PFSK-1 (cell line): ENCODE results near the gene KLHL3.

Experiments
- POLR2AphosphoS5 ChIP-seq: IDR thresholded peaks from 2 replicates; pipeline ENCODE4 v1.6.1; 2012; ENCODE audit warnings: low read depth, mild to moderate bottlenecking, control low read depth, low read length, moderate library complexity
- REST ChIP-seq, 2 experiments: IDR thresholded peaks; 2 replicates each; pipeline versions ENCODE4 v1.6.1 to v1.8.0; 2011 to 2012; ENCODE audit warnings: low read depth in 2 of 2, low read length in 2 of 2, control low read depth in 1 of 2, inconsistent platforms in 1 of 2, mild to moderate bottlenecking in 1 of 2, moderate library complexity in 1 of 2; ENCODE audit not compliant: insufficient read depth in 1 of 2
- TAF1 ChIP-seq: IDR thresholded peaks from 2 replicates; pipeline ENCODE4 v1.6.1; 2012; ENCODE audit warnings: low read length, control low read depth, borderline replicate concordance; ENCODE audit not compliant: insufficient read depth

GRCh38 chr5:137760294-137760693 lies 24.4 kb upstream of the KLHL3 start:
- TF ChIP-seq POLR2AphosphoS5 (no peak), TAF1 (no peak), REST (IDR thresholded peaks at IDR 0.05; ENCODE audit: insufficient read depth in 1 of 2, low read depth in 2 of 2, low read length in 2 of 2) (no peak)
